ENCODE measurements around the gene PPM1H.

GRCh38 chr12:62760779-62761178 is 174.2 kb downstream of the PPM1H start:
- TF ChIP-seq EZH2 (IDR thresholded peaks at IDR 0.05; ENCODE audit: borderline replicate concordance, low read depth, low read length, poor library complexity, severe bottlenecking) (no peak), CTCF (conservative IDR thresholded peaks at IDR 0.05; ENCODE audit: low read depth, low read length) (no peak)

Measured in A673 (cell line).